Mammary epithelial cell (primary cell): ENCODE measurements around the gene OMP.

Experiments
- CTCF ChIP-seq, 2 donors: IDR thresholded peaks in 1 of 2; conservative IDR thresholded peaks in 1 of 2; 2 replicates each; pipeline ENCODE4 v1.5.1; 2011 to 2012; ENCODE audit warnings: inconsistent platforms in 2 of 2, low read length in 2 of 2, mild to moderate bottlenecking in 2 of 2, control low read depth in 1 of 2, low read depth in 1 of 2; ENCODE audit not compliant: insufficient read depth in 1 of 2; ENCODE audit errors: extremely low read depth in 1 of 2
- EZH2 ChIP-seq: IDR thresholded peaks from 2 replicates; pipeline ENCODE4 v1.6.1; 2012; ENCODE audit warnings: low read length, inconsistent platforms, borderline replicate concordance

GRCh38 chr11:77107950-77108349 lies 5.3 kb downstream of the OMP start:
- TF ChIP-seq CTCF (conservative IDR thresholded peaks at IDR 0.05 in 1 of 2, IDR thresholded peaks at IDR 0.05 in 1 of 2; ENCODE audit: extremely low read depth in 1 of 2, insufficient read depth in 1 of 2, low read depth in 1 of 2, low read length in 2 of 2) = no peak
- TF ChIP-seq EZH2 = no peak
